ENCODE measurements around the gene FPR3.

Gene FPR3

DNA sequence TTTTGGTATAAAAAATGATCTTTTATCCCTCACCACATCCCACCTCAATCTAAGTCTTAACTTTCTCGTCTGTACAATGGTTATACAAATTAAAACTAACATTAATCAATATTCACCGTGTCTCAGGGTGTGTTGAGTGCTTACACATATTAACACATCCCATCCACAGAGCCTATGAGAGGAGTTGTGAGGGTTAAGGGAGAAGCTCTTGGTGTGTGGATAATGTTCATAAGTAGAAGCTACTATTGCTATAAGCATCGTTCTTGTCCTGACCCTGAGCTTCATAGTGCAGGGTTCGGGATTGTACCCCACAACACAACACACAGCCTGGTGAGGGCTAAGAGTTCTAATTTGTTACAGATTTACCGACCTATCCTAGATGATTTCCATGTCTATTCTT is 2.5 kb downstream of the FPR3 start:
- H3K36me3 ChIP-seq (ENCODE audit: low read depth), result no peaks in the 10 kb centered on the region
- H3K9me3 ChIP-seq (ENCODE audit: severe bottlenecking), result no peaks in the 10 kb centered on the region
- no peaks in the 10 kb centered on the region for H3K27me3 ChIP-seq (ENCODE audit: insufficient read depth, poor library complexity, severe bottlenecking)
- no peak overlapping the region for H3K4me3 ChIP-seq (ENCODE audit: severe bottlenecking)
- ATAC-seq (ENCODE audit: low read depth) (no peak), DNase-seq (ENCODE audit: low spot score) (no peak)
- H3K4me1 ChIP-seq (ENCODE audit: insufficient read depth, poor library complexity, severe bottlenecking), result no peaks in the 10 kb centered on the region
- TF ChIP-seq CTCF (IDR thresholded peaks at IDR 0.05; ENCODE audit: poor library complexity, severe bottlenecking), result no peak
- H3K27ac ChIP-seq (ENCODE audit: poor library complexity, severe bottlenecking), result no peak overlapping the region

DNA sequence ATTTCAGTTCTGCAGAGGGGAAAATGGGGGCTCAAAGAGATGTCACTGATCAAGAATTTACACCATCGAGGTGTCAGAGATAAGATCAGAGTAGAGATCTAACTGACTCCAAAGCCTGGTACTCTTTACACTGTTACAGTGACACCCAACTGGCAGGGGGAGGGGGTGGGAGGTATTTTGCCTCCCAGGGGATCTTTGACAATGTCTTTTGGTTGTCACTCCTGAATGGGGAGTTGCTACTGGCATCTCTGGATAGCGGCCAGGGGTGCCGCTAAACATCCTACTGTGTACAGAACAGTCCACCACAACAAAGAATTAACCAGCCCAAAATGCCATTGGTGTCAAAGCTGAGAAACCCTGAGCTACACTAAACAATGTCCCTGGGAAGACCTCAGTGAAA is 3.1 kb downstream of the FPR3 start:
- DNase-seq (ENCODE audit: low spot score) (no peak), ATAC-seq (ENCODE audit: low read depth) (no peak)
- Histone ChIP-seq H3K36me3 (ENCODE audit: low read depth) (no peaks in the 10 kb centered on the region), H3K27me3 (ENCODE audit: insufficient read depth, poor library complexity, severe bottlenecking) (no peaks in the 10 kb centered on the region), H3K4me1 (ENCODE audit: insufficient read depth, poor library complexity, severe bottlenecking) (no peaks in the 10 kb centered on the region), H3K9me3 (ENCODE audit: severe bottlenecking) (no peaks in the 10 kb centered on the region), H3K27ac (ENCODE audit: poor library complexity, severe bottlenecking) (no peak overlapping the region), H3K4me3 (ENCODE audit: severe bottlenecking) (no peak overlapping the region)
- no peak for TF ChIP-seq CTCF (IDR thresholded peaks at IDR 0.05; ENCODE audit: poor library complexity, severe bottlenecking)

DNA sequence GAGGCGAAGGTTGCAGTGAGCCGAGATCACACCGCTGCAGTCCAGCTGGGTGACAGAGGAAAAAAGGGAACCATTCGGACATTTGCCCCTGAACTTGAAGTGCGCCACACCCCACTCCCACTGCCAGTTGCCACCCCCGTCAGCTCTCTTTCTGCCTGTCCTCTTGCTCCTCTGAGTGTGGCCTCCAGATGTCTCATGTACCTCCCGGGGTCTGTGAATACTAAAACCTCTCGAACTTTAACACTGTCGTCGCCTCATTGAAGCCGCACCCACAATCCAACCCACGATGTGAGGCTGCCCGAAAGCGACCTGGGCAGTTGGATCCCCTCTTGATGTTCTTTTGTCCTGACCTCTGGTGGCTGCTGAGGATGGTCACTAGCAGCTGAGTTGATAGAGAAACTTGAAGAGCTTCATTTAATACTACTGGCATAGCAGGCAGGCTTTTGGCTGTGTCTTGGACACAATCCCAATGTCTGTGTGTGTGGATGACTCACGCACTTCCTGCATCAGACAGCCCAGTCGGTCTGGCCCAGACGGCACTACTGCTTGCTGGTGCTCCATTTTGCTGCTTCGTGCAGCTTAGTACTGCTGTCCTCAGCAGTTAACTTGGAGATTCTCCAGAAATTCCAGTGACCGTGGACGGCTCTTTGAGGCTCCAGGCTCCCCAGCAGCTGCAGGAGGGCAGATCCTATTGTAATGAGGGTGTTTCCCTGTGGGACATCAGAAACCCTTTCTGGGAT is 4.2 kb downstream of the FPR3 start:
- peak overlapping the region; percentile 53 for H3K27ac ChIP-seq (ENCODE audit: poor library complexity, severe bottlenecking)
- H3K4me3 ChIP-seq (ENCODE audit: severe bottlenecking), result no peak overlapping the region
- DNase-seq (ENCODE audit: low spot score) (peak; percentile 85), ATAC-seq (ENCODE audit: low read depth) (peak; percentile 100)
- H3K36me3 ChIP-seq (ENCODE audit: low read depth), result no peaks in the 10 kb centered on the region
- no peaks in the 10 kb centered on the region for H3K9me3 ChIP-seq (ENCODE audit: severe bottlenecking)
- H3K27me3 ChIP-seq (ENCODE audit: insufficient read depth, poor library complexity, severe bottlenecking), result no peaks in the 10 kb centered on the region
- H3K4me1 ChIP-seq (ENCODE audit: insufficient read depth, poor library complexity, severe bottlenecking), result no peaks in the 10 kb centered on the region
- TF ChIP-seq CTCF (IDR thresholded peaks at IDR 0.05; ENCODE audit: poor library complexity, severe bottlenecking), result peak; percentile 8

- no peak for DNase-seq (ENCODE audit: low spot score)
- Histone ChIP-seq H3K9me3 (ENCODE audit: severe bottlenecking) (no peaks in the 10 kb centered on the region), H3K27ac (ENCODE audit: poor library complexity, severe bottlenecking) (peak overlapping the region; percentile 53), H3K4me1 (ENCODE audit: insufficient read depth, poor library complexity, severe bottlenecking) (no peaks in the 10 kb centered on the region), H3K4me3 (ENCODE audit: severe bottlenecking) (no peak overlapping the region), H3K27me3 (ENCODE audit: insufficient read depth, poor library complexity, severe bottlenecking) (no peaks in the 10 kb centered on the region), H3K36me3 (ENCODE audit: low read depth) (no peaks in the 10 kb centered on the region)
- ATAC-seq (ENCODE audit: low read depth), result no peak
- TF ChIP-seq CTCF (IDR thresholded peaks at IDR 0.05; ENCODE audit: poor library complexity, severe bottlenecking), result no peak
These were observed 5.0 kb downstream of the FPR3 start for GRCh38 chr19:51799774-51800472.
